GM18507 (cell line): ENCODE data around the gene FOXO3.
"Not testable (repeated sequence)": the region's sequence is repeated elsewhere in the genome, so short reads cannot be mapped to it uniquely, and the experiment has no call there.

ENCODE experiments used
- DNase-seq: peaks from one replicate; pipeline ENCODE4 v3.0.0; 2011; ENCODE audit warnings: low read depth; ENCODE audit not compliant: insufficient read length; ENCODE audit errors: extremely low spot score
- FAIRE-seq: peaks from 2 replicates; lab custom pipeline; 2011; peaks lifted over from hg19 to GRCh38; lab: Jason Lieb, UNC

FOXO3 gene

DNA sequence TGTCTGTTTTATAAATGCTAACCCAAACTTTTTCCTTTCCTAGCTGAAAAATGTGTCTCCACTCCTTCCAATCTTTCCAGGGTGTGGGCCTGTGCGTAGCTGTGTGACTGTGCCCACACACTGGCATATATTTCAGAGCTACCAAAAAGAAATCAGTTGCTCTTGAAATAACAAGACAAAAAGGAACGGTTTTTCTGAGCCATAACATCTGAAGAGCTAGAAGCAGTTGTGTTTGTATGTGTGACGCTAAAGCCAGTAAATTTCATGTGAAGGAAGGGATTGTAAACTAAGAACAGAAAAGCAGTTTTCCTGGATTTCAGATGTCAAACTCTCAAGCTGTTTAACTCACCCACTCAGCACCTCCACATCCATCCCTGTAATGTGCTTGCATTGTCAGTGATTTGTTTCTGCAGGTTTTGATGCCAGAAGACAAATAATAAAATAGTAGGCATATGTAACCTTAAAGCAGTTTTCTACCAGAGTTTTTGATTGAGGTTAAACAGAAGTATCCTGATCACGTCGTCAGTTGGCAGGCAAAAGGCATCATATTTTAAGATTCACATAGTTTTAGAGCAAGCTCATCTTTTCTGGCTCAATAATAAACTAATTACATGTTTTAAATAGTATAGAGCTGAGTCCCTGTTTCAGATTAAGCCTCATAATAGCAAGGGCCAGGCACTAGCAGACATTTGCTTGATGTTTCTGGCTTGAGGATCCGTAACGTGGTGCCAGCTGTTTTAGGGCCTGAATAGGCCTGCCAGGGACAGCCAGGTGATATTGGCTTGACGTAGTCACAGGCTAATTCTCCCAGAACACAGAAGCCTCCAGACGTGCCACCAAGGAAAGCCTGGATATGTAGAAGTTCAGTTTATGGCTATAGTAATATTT lies 90.9 kb downstream of the FOXO3 start:
- FAIRE-seq (no peak), DNase-seq (no peak)

DNA sequence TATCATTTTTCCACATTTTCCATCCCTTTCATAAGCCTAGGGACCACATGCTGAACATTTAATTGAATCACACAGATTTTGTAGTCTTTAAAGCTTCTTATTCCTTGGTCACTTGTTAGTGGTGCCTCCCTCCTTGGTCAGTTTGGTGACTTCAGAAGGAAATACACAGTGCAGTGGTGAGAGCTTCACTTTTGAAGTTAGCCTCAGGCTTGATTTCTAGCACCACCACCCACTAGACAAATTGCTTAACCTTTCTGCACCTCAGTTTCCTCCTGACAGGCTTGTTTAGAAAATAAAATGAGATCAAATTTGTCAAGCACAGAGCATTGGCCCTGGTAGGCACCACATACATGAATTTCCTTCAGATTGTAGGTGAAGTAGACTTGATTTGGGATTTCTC lies 91.7 kb downstream of the FOXO3 start:
- no peak for DNase-seq
- no peak for FAIRE-seq

DNA sequence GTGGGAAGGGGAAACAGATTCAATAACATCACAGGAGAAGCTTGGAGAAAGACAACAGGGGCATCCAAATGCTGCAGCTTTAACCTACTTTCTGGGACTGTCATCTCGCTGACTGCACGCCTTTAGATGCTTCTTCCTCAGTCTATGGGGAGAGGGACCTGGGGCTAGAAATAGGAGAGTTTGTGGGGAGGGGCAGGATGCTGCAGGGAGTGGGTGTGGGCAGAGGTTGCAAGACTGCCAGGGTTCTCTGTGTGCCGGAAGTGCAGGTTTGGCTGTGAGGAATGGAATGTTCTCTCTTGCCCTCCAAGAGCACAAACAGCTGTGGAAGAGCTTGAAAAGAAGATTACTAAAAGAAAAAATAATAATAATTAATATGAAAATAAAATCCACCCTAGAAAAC lies 93.2 kb downstream of the FOXO3 start:
- no peak for DNase-seq
- FAIRE-seq = no peak

DNA sequence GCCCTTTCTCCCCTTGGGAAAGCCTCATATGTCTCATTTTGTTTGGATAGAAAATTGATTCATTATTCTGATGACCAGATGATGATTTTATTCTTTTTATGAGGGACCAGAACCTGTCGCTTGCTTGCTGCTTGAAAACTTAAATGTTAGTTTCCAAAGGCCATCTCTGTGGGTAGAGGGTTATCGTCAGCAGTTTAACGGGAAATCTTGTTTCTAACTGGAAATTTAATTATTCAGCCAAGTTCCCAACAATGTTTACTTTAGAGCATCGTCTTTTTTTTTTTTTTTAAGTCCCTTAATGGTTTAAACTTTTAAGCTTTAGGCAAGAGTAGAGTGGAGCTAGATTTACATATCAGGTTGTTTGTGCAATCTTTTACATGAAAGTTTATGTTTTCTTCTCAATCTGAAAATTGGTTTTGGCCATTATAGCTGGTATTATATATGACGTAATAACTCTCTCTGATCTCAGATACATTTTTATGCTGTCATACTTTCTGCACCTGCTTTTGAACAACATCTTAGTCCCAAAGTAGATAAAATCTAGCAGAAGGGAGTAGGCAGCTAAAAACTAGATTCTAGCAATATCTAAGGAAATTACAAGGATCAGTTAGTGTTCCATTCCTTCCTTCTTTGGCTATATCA lies 93.9 kb downstream of the FOXO3 start:
- no peak for FAIRE-seq
- no peak for DNase-seq

DNA sequence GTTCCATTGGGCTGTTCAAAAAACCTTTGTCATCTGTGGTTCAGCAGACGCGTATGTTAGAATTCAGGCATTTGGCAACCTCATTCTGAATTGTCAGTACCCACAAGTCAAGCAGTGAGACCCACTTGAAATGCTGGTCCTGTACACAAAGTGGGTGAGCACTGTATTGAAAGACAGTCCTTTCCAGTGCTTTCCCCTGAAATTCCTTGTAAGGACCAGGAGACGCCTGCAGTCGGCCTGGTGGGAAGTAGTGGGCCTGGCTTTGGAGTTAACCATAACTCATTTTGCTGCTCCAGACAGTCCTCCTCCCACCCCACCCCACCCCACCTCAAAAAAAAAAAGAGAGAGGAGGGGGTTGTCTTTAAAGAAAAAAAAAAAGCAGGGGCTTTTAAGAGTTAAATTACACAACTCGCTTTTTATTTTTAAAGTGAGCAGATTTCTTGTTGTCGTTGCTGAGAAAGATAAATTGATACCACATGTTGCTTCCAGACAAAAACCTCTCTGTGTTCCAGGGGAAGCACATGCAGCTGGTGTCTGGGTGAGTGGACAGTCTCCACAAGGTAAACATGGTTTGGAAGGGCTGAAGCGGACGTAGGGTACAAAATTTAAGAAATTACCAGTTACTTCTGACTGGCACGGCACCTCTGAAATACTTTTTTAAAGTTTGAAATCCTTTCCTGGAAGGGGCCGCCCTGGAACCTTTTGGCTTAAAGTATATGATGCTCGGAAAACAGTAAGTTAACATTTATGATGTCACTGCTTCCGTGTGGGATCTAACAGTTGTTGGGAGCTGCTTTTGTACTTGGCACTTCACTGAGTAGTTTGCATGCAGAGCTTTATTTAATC lies 95.3 kb downstream of the FOXO3 start:
- FAIRE-seq (no peak), DNase-seq (no peak)

DNA sequence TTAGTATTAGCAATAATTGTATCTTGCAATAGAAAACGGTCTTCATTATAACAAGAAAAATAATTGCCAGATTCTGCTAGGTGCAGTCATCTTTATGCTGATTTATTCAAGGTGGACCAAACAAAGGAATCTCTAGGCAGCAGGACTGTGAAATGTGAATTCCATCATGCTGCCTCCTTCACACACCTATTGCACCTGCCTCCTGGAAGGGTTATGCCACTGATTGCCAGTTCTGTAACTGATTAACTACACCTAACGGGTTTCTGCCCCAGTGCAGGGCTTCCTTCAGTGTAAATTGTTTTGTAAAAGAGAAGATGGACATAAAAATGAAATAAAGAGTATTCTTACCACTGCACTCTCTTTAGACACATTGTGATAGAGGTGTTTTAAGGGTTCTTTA lies 96.1 kb downstream of the FOXO3 start:
- FAIRE-seq = no peak

DNA sequence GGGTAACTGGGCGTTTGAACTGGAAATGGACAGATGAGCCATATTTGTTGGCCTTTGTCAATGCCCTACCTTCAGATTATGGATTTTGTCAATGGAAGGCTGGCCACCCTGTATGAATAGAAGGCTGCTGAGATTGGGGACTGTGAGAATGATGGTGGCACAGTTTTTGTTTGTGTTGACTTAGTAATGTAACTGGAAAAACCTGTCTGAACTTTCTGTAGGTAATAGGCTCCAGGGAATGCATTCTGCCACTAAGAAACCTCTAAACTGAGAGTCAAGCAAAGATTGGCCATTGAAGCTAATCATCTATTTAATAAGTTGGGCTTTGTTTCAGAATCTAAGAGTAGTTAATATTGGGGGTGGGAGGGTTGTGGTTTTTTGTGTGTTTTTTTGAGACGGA lies 97.5 kb downstream of the FOXO3 start:
- DNase-seq (no peak), FAIRE-seq (no peak)

More for the DNA sequence above, 96.1 kb downstream of the FOXO3 start:
- DNase-seq = no peak

DNA sequence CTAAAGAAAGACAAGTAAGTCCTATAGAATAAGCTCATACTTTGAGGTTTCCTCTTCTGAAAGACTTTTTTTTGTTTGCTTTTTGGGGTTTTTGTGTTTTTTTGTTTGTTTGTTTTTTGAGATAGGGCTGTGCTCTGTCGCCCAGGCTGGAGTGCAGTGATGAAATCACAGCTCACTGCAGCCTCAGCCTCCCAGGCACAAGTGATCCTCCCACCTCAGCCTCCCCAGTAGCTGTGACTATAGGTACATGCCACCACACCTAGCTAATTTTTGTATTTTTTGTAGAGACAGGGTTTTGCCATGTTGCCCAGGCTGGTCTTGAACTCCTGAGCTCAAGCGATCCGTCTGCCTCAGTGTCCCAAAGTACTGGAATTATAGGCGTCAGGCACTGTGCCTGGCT lies 98.1 kb downstream of the FOXO3 start:
- DNase-seq, FAIRE-seq: not testable (repeated sequence)

DNA sequence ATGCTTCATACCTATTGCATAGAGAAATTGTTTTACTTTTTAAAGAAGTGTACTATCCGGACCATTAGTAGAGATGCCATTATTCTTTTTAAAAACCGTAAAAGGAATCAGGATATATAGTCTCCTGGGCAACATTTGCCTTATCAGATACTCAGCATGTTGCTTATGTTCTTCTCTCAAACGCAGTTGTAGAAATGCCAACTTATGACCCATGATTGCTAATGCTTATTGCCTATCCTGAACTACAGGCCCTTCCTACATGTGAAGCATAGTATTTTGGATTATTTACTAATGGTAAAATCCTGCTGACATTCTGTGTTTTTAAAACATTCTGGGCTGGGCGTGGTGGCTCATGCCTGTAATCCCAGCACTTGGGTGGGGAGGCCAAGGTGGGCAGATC lies 99.5 kb downstream of the FOXO3 start:
- FAIRE-seq (no peak), DNase-seq (no peak)

DNA sequence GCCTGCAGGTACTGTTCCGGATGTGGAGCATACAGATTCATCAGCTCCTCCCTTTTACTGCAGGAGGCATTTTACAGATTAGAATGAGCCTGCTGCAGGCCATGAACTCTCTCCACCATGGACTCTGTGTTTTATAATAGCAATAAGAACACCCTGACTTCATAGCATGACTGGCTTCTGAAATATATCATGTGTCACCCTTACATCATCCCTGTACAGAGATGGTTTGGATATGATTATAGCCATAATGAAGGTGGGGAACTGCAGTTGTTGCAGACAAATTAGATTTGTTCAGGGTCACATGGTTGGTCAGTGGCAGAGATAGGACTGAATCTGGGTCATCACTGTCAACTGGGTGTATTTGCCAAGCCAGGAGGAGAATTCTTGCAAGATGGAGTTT lies 100.7 kb downstream of the FOXO3 start:
- no peak for DNase-seq
- no peak for FAIRE-seq

DNA sequence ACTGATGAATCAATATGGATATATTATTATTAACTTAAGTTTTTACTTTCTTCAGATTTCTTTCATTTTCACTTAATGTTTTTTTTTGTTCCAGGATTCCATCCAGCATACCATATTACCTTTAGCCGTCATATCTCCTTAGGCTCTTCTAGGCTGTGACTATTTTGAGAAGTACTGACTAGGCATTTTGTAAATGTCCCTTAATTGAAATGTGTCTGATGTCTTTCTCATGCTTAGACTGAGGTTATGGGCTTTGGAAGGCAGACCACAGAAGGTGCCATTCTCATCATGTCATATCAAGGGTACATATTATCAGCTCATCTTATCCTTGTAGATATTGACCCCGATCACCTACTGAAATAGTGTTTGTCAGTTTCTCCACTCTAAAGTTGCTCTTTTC lies 101.3 kb downstream of the FOXO3 start:
- DNase-seq (no peak), FAIRE-seq (no peak)

DNA sequence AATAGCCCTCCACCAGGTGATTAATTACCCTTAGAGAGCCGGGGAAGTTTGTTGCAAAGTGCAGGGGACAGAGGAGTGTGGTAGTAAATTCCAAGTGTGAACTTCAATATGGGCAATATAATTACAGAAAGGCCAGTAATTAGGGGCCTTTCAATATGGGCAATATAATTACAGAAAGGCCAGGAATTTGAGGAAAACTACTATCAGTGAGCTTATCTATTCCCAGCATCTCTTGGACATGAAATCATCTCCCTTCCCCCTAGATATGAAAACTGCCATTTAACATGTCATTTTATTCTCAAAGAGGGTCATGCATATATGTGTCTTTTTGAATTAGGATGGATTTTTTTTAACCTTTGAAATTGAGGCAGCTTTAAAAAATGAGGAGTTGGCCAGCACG lies 102.0 kb downstream of the FOXO3 start:
- DNase-seq (no peak), FAIRE-seq (no peak)

DNA sequence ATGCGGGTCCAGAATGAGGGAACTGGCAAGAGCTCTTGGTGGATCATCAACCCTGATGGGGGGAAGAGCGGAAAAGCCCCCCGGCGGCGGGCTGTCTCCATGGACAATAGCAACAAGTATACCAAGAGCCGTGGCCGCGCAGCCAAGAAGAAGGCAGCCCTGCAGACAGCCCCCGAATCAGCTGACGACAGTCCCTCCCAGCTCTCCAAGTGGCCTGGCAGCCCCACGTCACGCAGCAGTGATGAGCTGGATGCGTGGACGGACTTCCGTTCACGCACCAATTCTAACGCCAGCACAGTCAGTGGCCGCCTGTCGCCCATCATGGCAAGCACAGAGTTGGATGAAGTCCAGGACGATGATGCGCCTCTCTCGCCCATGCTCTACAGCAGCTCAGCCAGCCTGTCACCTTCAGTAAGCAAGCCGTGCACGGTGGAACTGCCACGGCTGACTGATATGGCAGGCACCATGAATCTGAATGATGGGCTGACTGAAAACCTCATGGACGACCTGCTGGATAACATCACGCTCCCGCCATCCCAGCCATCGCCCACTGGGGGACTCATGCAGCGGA lies 102.9 kb downstream of the FOXO3 start:
- not testable (repeated sequence) for FAIRE-seq, DNase-seq

DNA sequence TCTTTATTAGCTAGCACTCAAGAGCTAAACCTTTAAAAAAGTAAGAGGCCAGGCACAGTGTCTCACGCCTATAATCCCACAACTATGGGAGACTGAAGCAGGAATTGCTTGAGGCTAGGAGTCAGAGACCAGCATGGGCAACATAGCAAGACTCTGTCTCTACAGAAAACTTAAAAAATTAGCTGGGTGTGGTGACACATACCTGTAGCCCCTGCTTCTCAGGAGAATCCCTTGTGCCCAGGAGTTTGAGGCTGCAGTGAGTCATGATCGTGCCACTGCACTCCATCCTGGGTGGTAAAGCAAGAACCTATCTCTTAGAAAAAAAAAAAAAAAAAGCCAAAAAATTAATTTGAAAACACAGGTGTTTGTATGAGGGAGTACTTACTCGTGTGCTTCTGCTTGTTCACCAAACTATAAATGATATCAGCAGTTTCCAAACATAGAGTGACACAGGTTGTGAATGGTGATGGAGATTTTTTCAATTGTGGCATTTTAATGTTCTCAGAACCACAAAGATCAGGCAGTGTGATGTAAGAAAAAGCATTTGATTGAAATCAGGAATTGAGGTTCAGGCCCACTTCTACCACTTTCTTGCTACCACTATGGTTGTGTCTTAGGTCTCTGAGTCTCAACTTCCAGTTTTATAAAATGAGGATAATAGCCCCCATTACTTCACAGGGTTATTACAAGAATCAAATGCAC lies 104.9 kb downstream of the FOXO3 start:
- no peak for DNase-seq
- no peak for FAIRE-seq

DNA sequence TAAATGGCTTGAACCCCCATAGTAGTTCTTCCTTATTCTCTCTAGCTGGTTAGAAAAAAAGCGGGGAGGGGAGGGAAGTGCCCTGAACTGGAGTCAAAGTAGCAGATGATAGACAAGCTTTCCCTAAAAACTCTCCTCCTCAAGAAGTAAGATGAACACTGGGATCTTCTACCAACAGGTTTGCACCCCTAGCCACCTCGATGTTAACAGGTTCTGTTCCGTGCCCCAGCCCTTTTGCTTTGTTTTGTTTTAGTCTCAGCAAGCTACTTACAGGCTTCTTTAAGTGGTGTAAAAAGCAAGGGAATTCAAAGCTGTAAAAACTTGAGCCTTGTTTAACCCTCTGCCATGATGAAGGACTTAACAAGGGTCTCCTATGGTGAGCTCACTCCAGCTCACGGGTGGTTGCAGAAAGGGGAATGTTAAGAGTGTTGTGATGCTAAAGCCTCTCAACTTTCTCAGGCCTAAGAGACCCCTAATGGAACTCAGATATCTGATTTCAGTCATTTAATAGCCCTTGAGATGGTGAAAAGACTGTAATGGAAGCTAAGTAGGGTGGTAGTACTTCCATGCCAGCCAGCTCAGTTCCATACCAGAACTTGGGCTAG lies 106.0 kb downstream of the FOXO3 start:
- FAIRE-seq = no peak
- no peak for DNase-seq

DNA sequence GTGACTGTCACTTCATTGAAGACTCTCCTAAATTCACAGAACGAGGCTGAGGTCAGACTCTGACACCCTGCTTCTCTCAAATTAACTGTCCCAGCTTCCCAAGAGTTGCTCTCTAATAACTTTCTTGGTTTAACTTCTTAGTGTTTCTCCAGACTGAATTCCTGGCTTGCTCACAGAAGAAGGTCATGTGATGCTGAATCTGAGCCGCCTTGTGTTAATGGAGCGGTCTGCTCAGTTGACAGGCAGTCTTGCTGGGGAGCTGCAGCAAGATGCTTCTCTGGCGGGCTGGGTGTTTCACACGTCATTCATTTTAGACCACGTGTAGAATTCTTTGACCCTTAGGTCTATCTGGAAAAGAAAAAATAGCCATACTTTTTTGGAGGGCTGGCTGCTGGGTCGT lies 107.3 kb downstream of the FOXO3 start:
- FAIRE-seq = no peak
- DNase-seq = no peak

DNA sequence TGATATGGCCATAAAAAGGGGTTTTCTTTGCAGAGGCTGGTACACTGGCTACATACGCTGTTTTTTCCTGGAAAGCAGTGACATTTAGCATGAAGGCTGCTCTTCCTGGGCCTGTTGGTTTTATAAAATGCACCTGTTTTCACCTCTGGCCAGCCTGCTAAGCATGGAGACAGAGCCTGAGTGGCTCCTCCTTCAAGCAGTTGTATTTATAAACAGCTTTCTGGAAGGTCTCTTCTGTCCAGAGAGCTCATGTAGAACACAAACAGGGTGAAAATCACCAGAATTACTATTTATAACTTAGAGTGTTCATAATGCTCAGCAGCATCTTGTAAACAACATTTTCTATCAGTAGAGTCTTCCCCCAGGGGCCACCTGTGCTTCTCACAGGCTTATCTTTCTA lies 109.0 kb downstream of the FOXO3 start:
- DNase-seq (no peak), FAIRE-seq (no peak)

DNA sequence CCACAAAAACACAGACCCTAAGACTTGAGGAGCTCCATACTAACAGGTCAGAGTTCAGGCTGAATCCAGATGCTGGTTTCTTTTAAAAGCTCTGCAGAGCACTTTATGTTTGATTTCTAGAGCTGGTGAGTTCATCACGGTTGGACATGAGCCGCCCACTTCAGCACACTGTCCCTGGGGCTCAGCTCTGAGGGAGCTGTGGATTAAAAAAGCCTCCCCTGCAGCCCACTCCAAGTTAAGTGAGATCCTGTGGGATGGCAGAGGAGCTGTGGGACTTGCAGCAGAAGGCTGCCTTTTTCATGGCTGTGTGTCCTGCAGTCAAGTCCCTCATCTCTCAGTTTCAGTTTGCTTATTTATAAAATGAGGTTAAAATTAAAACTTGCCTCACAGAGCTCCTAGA lies 110.5 kb downstream of the FOXO3 start:
- FAIRE-seq (no peak), DNase-seq (no peak)

DNA sequence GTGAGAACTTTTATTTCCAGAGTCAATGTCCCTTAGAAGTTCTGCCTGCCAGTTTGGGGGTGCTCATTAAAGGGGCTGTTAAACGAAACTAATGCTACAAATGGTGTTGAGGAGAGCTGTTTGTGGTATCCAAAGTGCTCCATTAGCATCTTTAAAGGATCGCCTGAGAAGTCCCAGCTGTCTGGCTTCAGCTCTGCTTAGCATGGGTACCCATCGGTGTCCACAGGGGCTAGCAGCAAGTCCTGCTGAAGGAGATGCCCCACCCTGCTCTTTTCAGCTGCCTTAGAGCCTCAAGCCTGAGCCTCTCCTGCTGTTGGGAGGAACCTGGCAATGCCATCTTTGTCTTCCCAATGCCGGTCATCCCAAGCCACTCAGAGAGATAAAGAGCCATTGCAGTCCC lies 111.1 kb downstream of the FOXO3 start:
- no peak for FAIRE-seq
- no peak for DNase-seq
